ENCODE results near the gene SKIDA1. TPM values are rescaled to one million over a fixed set of nuclear protein-coding genes. Genes with fewer than 3 reads are reported as not detected.

SKIDA1 gene
- total RNA-seq, 1 experiment from 2014 or later = 0.32 TPM

DNA sequence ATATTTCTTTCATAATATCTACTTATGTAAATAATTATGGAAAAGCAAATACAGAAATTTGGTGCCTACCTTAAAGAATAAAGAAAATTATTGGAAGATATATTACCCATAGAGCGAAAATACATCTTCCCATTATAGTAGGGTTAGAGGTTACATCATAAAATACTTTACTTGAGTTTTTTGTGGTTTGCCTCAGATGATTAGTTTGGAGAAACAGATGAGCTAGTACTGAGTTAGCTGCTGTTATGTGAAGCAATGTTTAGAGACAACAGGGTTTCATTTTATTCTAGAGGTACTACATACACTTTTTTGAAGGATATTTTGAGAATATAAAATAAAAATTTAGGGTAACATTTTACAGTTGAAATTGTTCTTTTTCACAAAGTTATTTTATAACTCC is 5.7 kb upstream of the SKIDA1 start:
- in situ Hi-C loops (cut with HindIII; ENCODE audit: low pct_unique_long_range_greater_than_20kb, low sequenced_read_pairs) = no loop called here
- DNase-seq (ENCODE audit: low read depth, low spot score) = no peak

DNA sequence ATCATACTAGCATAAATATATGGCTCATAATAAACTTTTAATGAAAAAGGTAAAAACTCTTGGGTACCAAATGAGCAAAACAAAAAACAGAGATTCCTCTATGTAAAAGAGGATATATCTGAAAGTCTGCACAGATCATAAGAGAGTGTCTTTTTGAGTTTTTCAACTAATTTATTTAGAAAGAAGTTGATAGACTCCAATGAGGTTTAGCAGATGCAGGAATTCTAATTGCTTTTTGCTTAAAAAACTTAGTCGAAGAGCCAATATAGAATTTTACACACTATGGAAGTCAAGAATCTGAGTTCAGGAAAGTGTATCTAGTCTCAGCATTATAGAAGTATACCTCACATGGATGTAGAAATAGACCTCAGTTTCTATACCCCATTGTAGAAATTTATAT is 5.2 kb upstream of the SKIDA1 start:
- in situ Hi-C loops (cut with HindIII; ENCODE audit: low pct_unique_long_range_greater_than_20kb, low sequenced_read_pairs) = no loop called here
- DNase-seq (ENCODE audit: low read depth, low spot score) = no peak

DNA sequence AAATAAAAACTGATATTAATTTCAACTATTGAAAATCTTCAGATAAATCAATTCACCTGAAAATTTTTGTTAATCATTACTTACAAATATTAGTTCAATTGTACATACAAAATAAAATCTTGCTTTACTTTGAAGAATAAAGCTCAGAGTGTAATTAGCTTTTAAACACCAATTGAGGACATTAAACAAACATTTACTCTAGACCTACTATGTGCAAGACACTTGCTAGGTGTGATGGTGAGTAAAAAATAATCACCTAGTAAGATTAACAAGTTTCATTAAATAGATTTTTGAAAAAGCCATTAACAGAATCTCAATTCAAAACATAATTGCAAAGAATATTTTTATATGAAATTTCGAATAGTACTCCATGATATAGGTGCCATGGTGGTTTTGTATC is 4.7 kb upstream of the SKIDA1 start:
- in situ Hi-C loops (cut with HindIII; ENCODE audit: low pct_unique_long_range_greater_than_20kb, low sequenced_read_pairs) = no loop called here
- DNase-seq (ENCODE audit: low read depth, low spot score) = no peak

DNA sequence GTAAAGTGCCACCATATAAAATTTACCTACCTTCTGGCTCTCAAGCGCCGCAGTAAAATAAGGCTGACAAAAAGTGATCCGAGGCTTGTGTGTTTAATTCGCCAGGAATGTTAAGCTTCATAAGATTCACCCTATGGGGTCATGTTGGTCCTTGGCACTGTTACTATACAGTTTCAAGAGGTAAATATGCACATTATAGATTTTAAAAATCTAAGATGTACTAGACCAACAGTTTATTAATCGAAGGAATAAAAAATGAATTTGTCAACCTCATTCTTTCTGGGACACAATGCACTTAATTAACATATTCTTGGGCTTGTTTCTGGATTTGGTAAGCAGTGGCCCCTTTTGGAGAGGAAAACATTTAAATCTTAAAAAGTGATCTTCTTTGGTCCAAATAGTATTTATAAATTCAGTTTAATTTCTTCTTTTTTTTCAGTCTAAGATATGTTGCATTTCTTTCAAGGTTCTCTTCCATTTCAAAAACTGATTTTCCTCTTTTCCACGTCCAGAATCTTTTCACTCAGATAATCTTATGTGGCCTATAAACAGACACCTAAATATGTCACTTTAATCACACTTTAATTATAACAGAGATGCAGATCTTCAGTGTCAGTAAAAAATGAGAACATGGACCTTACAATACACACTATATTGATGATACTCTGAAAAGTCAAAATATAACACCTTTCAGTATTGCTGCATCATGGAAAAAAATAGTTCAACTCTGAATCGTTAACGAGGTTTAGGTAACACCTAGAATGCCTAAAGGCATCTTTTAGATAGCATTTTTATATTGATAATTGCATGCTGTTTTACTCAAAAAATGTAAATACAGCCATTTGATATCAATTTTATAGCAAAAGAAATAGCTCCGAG is 3.8 kb upstream of the SKIDA1 start:
- in situ Hi-C loops (cut with HindIII; ENCODE audit: low pct_unique_long_range_greater_than_20kb, low sequenced_read_pairs) = no loop called here
- DNase-seq (ENCODE audit: low read depth, low spot score) = no peak

DNA sequence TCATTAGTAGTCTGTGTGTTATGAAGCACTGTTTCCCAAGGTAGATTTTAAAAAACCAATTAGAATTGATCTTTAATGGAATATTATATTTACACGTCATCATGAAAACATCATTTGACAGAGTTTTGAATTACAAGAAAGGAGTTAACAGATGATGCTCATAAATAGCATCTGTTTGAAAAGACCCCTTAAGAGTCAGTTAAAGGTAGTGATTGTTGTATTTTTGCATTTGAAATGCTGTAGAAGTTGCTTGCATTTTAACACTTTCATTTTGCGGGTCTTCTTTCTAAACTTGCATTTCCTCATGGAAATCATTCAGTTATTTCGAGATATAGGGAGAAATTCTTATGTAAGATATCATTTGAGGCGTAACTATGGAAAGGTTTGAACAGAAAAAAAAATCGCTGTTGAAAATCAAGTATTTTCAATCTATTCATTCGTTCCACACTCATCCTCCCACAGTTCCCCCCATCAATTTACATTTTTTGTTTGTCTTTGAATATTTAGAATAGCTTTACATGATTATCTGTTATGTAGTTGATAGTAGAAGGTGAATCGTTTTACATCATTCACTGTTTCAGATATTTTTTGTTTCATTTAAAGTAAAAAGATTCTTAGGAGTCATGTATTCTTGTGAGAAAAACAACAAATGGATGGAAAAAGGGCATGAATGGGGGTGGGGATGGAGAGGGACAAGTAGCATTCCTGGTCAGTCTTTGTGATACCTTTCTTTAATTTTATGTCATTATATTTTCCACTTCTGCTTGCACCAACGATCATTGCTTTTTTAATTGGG is 3.0 kb upstream of the SKIDA1 start:
- DNase-seq (ENCODE audit: low read depth, low spot score) = no peak
- in situ Hi-C loops (cut with HindIII; ENCODE audit: low pct_unique_long_range_greater_than_20kb, low sequenced_read_pairs) = no loop called here

DNA sequence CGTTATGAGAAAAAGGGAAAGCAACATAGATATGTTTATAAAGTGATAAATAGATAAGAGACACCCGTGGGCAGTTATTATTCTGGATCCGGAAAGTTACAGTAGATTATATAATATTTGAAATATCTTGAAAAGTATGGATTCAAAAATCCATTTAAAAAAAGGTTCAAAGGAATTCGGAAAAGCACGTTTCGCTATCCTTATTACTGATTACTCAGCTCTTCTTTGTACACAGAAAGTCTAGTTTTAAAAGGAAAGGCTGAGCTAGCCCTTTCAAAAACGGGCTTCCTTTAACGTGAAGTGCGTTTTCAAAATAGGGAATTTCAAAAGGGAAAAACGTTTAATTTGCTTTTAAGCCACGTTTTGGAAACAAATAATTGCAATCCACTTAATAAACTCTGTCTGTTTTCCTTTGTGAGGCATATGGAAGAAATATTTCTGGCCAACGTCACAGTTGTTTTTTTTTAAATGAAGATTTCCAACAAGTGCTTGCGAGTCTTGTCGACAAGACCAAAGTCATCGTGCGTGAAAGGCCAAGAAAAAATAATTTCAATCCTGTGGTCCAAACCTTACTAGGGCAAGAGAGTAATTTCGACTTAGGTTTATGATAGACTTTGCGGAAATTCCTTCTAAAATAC is 2.2 kb upstream of the SKIDA1 start:
- in situ Hi-C loops (cut with HindIII; ENCODE audit: low pct_unique_long_range_greater_than_20kb, low sequenced_read_pairs) = no loop called here
- peak; percentile 26 for DNase-seq (ENCODE audit: low read depth, low spot score)

DNA sequence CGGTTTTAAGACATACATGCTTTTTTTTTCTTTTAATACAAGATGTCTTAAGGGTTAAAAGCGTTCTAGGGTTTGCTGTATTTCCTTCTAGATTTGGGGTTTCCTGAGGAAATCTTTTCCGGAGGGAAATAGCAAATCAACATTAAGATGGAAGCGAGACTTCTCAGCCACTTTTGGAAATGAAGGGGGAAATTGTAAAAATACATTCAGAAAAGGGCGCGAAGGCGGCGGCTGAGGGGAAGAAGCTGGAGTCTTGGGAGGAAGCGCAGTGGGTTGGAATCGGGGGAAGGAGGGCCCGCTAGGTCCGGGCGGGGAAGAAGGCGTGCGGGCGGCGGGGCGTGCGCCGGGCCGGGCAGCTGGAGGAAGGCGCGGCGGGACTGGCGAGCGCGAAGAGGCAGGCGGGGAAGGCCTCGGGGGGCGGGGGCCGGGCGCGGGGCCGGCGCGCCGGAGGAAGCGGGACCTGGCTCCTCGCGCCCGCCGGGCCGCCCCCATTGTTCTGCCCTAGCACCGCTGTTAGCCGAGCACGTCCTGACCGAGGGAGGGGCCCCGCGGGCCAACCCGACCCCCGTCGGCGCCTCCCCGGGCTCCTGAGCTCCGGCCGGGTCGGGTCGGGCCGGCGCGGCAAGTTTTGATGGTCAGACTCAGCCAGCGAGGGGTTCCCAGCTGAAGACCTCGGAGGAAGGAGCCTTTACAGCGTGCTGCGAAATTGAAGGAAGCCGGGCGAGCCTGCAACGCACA is 1.5 kb upstream of the SKIDA1 start:
- peak; percentile 40 for DNase-seq (ENCODE audit: low read depth, low spot score)
- in situ Hi-C loops (cut with HindIII; ENCODE audit: low pct_unique_long_range_greater_than_20kb, low sequenced_read_pairs) = no loop called here

GRCh38 chr10:21526188-21526859 is 842 bp upstream of the SKIDA1 start:
- in situ Hi-C loops (cut with HindIII; ENCODE audit: low pct_unique_long_range_greater_than_20kb, low sequenced_read_pairs) = no loop called here
- peak; percentile 41 for DNase-seq (ENCODE audit: low read depth, low spot score)

DNA sequence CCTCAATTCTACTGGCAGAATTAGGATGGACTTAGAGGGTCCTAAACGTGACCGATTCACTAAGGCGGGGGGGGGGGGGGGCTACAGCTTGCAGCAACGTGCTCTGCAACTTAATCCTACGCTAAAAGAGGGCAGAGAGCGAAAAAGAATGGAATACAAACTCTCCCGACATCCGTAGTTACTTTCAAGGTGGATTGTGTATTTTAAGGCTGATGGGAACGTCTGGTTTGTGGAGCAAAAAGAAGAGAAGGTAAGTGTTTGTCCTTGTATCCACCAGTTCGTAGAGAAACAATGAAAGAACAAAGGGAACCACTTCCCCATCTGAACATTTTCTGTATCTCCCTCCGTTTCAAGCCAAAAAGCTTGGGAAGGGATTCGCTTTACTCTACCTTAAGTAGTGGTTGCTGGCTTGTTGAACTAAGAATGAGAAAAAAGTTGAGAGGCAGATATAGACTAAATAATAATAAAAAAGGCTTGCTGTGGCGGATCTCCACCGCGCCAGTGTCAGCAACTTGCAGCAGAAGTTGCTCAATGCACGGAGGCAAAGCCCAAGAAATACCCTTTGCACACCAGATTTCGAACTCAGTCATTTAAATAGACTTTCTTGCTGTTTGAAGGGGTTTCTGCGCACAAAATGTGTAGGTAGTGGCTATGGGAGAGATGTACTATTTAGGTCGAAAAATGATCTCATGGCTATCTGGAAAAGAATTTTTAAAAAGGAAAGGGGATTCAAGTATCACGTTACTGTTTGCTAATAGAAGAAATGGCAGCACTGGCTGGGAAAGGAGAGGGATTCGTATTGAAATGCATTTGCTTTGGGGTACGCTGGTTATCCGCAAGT is 736 bp downstream of the SKIDA1 start:
- no peak for DNase-seq (ENCODE audit: low read depth, low spot score)
- in situ Hi-C loops (cut with HindIII; ENCODE audit: low pct_unique_long_range_greater_than_20kb, low sequenced_read_pairs) = no loop called here

GRCh38 chr10:21524131-21524525 is 1.4 kb downstream of the SKIDA1 start:
- in situ Hi-C loops (cut with HindIII; ENCODE audit: low pct_unique_long_range_greater_than_20kb, low sequenced_read_pairs) = no loop called here
- DNase-seq (ENCODE audit: low read depth, low spot score) = no peak

DNA sequence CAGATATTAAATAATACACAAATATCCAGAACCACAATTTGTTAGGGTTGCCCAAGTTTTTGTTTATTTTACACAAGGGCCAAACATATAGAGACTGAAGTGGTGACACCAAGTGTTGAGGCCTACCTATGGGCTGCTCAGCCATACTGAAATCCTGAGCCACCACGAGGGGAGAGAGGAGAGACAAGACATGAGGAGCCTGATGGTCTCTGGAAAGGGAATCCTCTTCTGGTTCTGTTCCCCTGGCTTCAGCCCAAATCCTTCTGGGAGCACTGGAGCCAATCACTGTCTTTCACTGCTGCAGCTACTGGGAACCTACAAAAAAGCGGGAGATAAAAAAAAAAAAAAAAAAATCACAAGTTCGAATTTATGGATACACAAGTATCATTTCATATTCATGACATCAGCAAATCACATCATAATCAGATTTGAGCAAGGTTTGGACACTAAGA is 1.9 kb downstream of the SKIDA1 start:
- DNase-seq (ENCODE audit: low read depth, low spot score) = no peak
- in situ Hi-C loops (cut with HindIII; ENCODE audit: low pct_unique_long_range_greater_than_20kb, low sequenced_read_pairs) = no loop called here

- DNase-seq (ENCODE audit: low read depth, low spot score) = no peak
These were observed 2.7 kb downstream of the SKIDA1 start for GRCh38 chr10:21522631-21523406.

GRCh38 chr10:21521751-21522533 is 3.5 kb downstream of the SKIDA1 start:
- in situ Hi-C loops (cut with HindIII; ENCODE audit: low pct_unique_long_range_greater_than_20kb, low sequenced_read_pairs) = no loop called here
- DNase-seq (ENCODE audit: low read depth, low spot score) = no peak

More at GRCh38 chr10:21522631-21523406, 2.7 kb downstream of the SKIDA1 start:
- in situ Hi-C loops (cut with HindIII; ENCODE audit: low pct_unique_long_range_greater_than_20kb, low sequenced_read_pairs) = no loop called here

DNA sequence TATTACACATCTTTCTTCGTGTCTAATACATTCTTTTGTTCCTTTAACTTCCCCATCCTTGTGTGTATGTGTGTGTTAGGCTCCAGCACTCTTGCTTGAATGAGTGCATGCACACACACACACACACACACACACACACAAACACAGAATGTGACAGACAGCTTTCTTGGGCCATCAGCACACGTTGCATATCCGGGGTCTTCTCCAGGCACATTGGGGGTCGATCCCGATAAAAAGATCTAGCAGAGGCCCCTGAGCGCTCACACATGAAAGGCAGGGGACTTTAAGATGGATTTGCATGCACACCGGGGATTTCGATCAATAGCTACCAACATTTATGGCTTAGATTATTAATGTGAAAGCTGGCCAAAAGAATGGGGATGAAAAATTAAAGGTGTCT is 4.5 kb downstream of the SKIDA1 start:
- in situ Hi-C loops (cut with HindIII; ENCODE audit: low pct_unique_long_range_greater_than_20kb, low sequenced_read_pairs) = no loop called here
- DNase-seq (ENCODE audit: low read depth, low spot score) = no peak

DNA sequence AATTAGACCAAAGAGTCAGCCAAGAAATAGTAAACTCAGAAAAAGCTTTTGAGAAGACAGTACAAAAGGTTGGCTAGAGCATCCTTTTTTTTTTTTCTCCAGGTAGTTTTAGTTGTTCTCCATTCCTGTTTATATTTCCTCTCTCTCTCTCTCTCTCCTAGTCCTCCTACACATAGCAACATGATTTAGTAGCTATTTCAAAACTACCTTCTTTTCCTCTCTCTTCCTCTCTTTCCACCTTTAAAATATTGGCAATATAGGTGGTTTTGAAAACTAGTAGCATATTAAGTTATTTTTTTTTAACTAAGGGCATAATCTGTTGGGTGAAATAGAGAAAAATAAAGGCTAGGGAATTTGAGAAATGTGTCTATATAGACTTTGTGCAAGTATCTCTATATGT is 5.0 kb downstream of the SKIDA1 start:
- DNase-seq (ENCODE audit: low read depth, low spot score) = no peak
- in situ Hi-C loops (cut with HindIII; ENCODE audit: low pct_unique_long_range_greater_than_20kb, low sequenced_read_pairs) = no loop called here
